Trophoblast cell (in vitro differentiated cells and primary cell): ENCODE measurements around the gene DENND1B.

Experiments used
- DNase-seq, 2 donors: peaks; one replicate each; pipeline ENCODE4 v3.0.0-alpha.2; 2016
- H2AFZ ChIP-seq: 2 replicates; pipeline ENCODE4 v1.6.1; 2013; ENCODE audit warnings: low read length, moderate library complexity, mild to moderate bottlenecking; ENCODE audit not compliant: insufficient read depth, poor library complexity
- H2AK5ac ChIP-seq: 2 replicates; pipeline ENCODE4 v1.6.1; 2013; ENCODE audit warnings: mild to moderate bottlenecking, low read length
- H2BK120ac ChIP-seq: 2 replicates; pipeline ENCODE4 v1.6.1; 2013; ENCODE audit warnings: low read length, mild to moderate bottlenecking, moderate library complexity; ENCODE audit not compliant: insufficient read depth, poor library complexity
- H2BK12ac ChIP-seq: 2 replicates; pipeline ENCODE4 v1.6.1; 2013; ENCODE audit warnings: mild to moderate bottlenecking, low read length, moderate library complexity
- H2BK5ac ChIP-seq: 2 replicates; pipeline ENCODE4 v1.6.1; 2013; ENCODE audit warnings: low read length, low read depth, moderate library complexity, mild to moderate bottlenecking; ENCODE audit not compliant: poor library complexity
- H3K14ac ChIP-seq: 2 replicates; pipeline ENCODE4 v1.6.1; 2013; ENCODE audit warnings: mild to moderate bottlenecking, low read length
- H3K18ac ChIP-seq: 2 replicates; pipeline ENCODE4 v1.6.1; 2013; ENCODE audit warnings: mild to moderate bottlenecking, low read length
- H3K23ac ChIP-seq: 2 replicates; pipeline ENCODE4 v1.6.1; 2013; ENCODE audit warnings: low read length
- H3K27ac ChIP-seq: 2 replicates; pipeline ENCODE4 v1.5.1; 2013; ENCODE audit warnings: low read depth, mild to moderate bottlenecking, inconsistent platforms, low read length, moderate library complexity
- H3K27me3 ChIP-seq: 2 replicates; pipeline ENCODE4 v1.6.1; 2013; ENCODE audit warnings: inconsistent platforms, mild to moderate bottlenecking, low read length, moderate library complexity; ENCODE audit not compliant: insufficient read depth
- H3K36me3 ChIP-seq, 2 experiments: 1 replicate in 1 of 2; 2 replicates in 1 of 2; pipeline ENCODE4 v1.6.1; 2013; ENCODE audit warnings: low read length in 2 of 2, mild to moderate bottlenecking in 2 of 2, moderate library complexity in 1 of 2; ENCODE audit not compliant: insufficient read depth in 2 of 2, control insufficient read depth in 1 of 2
- H3K4ac ChIP-seq: 2 replicates; pipeline ENCODE4 v1.6.1; 2013; ENCODE audit warnings: low read depth, mild to moderate bottlenecking, low read length, moderate library complexity
- H3K4me1 ChIP-seq, 2 experiments: 1 replicate in 1 of 2; 2 replicates in 1 of 2; pipeline ENCODE4 v1.6.1; 2013; ENCODE audit warnings: low read length in 2 of 2, mild to moderate bottlenecking in 2 of 2, moderate library complexity in 1 of 2; ENCODE audit not compliant: insufficient read depth in 2 of 2, control insufficient read depth in 1 of 2
- H3K4me2 ChIP-seq: 2 replicates; pipeline ENCODE4 v1.6.1; 2013; ENCODE audit warnings: inconsistent platforms, mild to moderate bottlenecking, low read length, moderate library complexity
- H3K4me3 ChIP-seq: 2 replicates; pipeline ENCODE4 v1.5.1; 2013; ENCODE audit warnings: mild to moderate bottlenecking, low read depth, low read length, inconsistent platforms
- H3K79me1 ChIP-seq: one replicate; pipeline ENCODE4 v1.6.1; 2013; ENCODE audit warnings: low read length
- H3K79me2 ChIP-seq: 2 replicates; pipeline ENCODE4 v1.6.1; 2013; ENCODE audit warnings: low read length, mild to moderate bottlenecking; ENCODE audit not compliant: control insufficient read depth, insufficient read depth, poor library complexity
- H3K9ac ChIP-seq: 2 replicates; pipeline ENCODE4 v1.6.1; 2013; ENCODE audit warnings: mild to moderate bottlenecking, low read length
- H3K9me3 ChIP-seq: 2 replicates; pipeline ENCODE4 v1.6.1; 2013; ENCODE audit warnings: low read depth, mild to moderate bottlenecking, control low read depth, inconsistent platforms, low read length; ENCODE audit not compliant: insufficient read depth
- H4K12ac ChIP-seq: 2 replicates; pipeline ENCODE4 v1.6.1; 2013; ENCODE audit warnings: low read depth, mild to moderate bottlenecking, low read length, moderate library complexity
- H4K8ac ChIP-seq: 2 replicates; pipeline ENCODE4 v1.6.1; 2013; ENCODE audit warnings: low read depth, mild to moderate bottlenecking, low read length, moderate library complexity
- H4K91ac ChIP-seq: one replicate; pipeline ENCODE4 v1.6.1; 2013; ENCODE audit warnings: low read depth, mild to moderate bottlenecking, low read length, moderate library complexity
- WGBS: extraction: QIAGEN DNeasy Blood & Tissue Kit; methylation state at CpG from one replicate; pipeline ENCODE4 v1.1.7; 2013; ENCODE audit warnings: missing lambda C conversion rate; ENCODE audit not compliant: insufficient read length, insufficient coverage; ENCODE audit errors: extremely low coverage; 5-methylcytosine and 5-hydroxymethylcytosine counted together

The DENND1B gene

DNA sequence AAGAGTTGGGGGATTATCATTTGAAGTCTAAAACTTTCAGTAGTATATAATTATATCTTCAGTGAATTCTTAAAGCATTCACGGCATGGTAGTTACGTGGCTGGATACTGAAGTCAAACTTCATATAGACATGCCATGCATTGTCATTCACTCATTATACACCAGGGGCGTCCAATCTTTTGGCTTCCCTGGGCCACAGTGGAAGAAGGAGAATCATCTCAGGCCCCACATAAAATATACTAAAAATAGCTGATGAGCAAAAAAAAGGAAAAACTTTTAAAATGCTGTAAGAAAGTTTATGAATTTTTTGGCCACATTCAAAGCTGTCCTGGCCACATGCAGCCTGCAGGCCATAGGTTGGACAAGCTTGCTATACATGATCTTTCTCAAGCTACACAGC is 43.8 kb downstream of the DENND1B start:
- no peak overlapping the region for H3K4me2 ChIP-seq
- H3K14ac ChIP-seq: no peak overlapping the region
- no peak overlapping the region for H4K12ac ChIP-seq
- H3K9me3 ChIP-seq: peaks cover 1% of the 10 kb centered on the region
- no peak overlapping the region for H4K8ac ChIP-seq
- H3K18ac ChIP-seq: no peak overlapping the region
- no CpG with 5 or more reads among the region's 3 CpGs for WGBS
- no peaks in the 10 kb centered on the region for H3K79me1 ChIP-seq
- H2AFZ ChIP-seq: no peak overlapping the region
- no peak overlapping the region for H3K9ac ChIP-seq
- H3K27ac ChIP-seq: no peak overlapping the region
- no peaks in the 10 kb centered on the region for H3K27me3 ChIP-seq
- no peak overlapping the region for H3K23ac ChIP-seq
- no peak overlapping the region for H2AK5ac ChIP-seq
- H3K79me2 ChIP-seq: no peaks in the 10 kb centered on the region
- H3K4me3 ChIP-seq: no peak overlapping the region
- H2BK120ac ChIP-seq: no peak overlapping the region
- no peak overlapping the region for H3K4ac ChIP-seq
- H2BK12ac ChIP-seq: no peak overlapping the region
- DNase-seq: peak in 1 of 2 donors; percentile 48
- H4K91ac ChIP-seq: no peak overlapping the region
- no peaks in the 10 kb centered on the region for H3K4me1 ChIP-seq
- H2BK5ac ChIP-seq: no peak overlapping the region
- no peaks in the 10 kb centered on the region for H3K36me3 ChIP-seq

DNA sequence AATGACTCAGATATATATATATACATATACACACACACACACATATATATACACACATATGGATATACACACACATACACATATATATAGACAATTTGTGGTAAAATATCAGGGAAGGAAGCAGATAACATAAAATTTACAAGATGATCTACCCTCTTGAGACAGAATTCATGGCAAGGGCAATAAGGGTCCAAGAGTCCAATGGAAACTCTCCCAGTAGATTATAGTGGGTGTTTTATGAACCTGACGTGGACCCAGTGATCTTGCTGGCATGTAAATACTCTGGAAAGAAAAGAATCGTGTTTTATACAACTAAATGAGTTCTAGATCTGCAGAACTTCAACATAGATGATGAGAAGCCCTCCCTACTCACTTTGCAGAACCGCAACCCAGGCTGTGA is 49.3 kb downstream of the DENND1B start:
- H3K79me1 ChIP-seq: no peaks in the 10 kb centered on the region
- H3K18ac ChIP-seq: no peak overlapping the region
- no peak overlapping the region for H3K9ac ChIP-seq
- no peaks in the 10 kb centered on the region for H3K9me3 ChIP-seq
- no peak overlapping the region for H3K14ac ChIP-seq
- H2BK5ac ChIP-seq: no peak overlapping the region
- no peak overlapping the region for H4K8ac ChIP-seq
- no peaks in the 10 kb centered on the region for H3K27me3 ChIP-seq
- H3K4ac ChIP-seq: no peak overlapping the region
- H3K79me2 ChIP-seq: no peaks in the 10 kb centered on the region
- no peak overlapping the region for H2AFZ ChIP-seq
- H2BK120ac ChIP-seq: no peak overlapping the region
- no peak overlapping the region for H2AK5ac ChIP-seq
- DNase-seq: no peak
- no peaks in the 10 kb centered on the region for H3K36me3 ChIP-seq
- H3K4me1 ChIP-seq: no peaks in the 10 kb centered on the region
- no peak overlapping the region for H4K91ac ChIP-seq
- no peak overlapping the region for H3K23ac ChIP-seq
- H3K27ac ChIP-seq: no peak overlapping the region
- WGBS: no CpG with 5 or more reads among the region's 3 CpGs
- H4K12ac ChIP-seq: no peak overlapping the region
- H3K4me3 ChIP-seq: no peak overlapping the region
- no peak overlapping the region for H2BK12ac ChIP-seq
- H3K4me2 ChIP-seq: no peak overlapping the region

DNA sequence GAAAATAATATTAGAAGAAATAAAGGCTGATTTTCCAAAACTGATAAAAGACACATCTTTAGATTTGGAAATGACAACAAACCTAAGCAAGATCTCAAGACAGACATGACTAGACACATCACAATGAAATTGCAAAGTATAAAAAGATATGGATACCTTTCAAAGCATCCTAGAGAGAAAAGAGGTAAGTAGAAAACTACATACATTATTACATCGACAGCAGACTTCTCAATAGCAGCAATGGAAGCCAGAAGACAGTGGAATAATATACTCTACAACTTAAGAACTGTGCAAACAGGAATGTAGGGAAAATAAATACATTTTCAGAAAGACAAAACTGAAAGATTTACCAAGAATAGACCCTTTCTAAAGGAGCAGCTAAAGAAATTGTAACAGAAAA is 50.2 kb downstream of the DENND1B start:
- H2BK120ac ChIP-seq: no peak overlapping the region
- no peak overlapping the region for H3K4ac ChIP-seq
- H2BK5ac ChIP-seq: no peak overlapping the region
- H2BK12ac ChIP-seq: no peak overlapping the region
- H3K27ac ChIP-seq: no peak overlapping the region
- no peaks in the 10 kb centered on the region for H3K79me2 ChIP-seq
- no peak overlapping the region for H3K14ac ChIP-seq
- no peak overlapping the region for H3K23ac ChIP-seq
- no peak overlapping the region for H3K18ac ChIP-seq
- no peaks in the 10 kb centered on the region for H3K27me3 ChIP-seq
- H2AFZ ChIP-seq: no peak overlapping the region
- DNase-seq: peak in 1 of 2 donors; percentile 10
- no peaks in the 10 kb centered on the region for H3K79me1 ChIP-seq
- no peak overlapping the region for H4K8ac ChIP-seq
- H3K4me1 ChIP-seq: no peaks in the 10 kb centered on the region
- no peak overlapping the region for H2AK5ac ChIP-seq
- no peaks in the 10 kb centered on the region for H3K36me3 ChIP-seq
- H3K4me3 ChIP-seq: no peak overlapping the region
- no peaks in the 10 kb centered on the region for H3K9me3 ChIP-seq
- no peak overlapping the region for H4K12ac ChIP-seq
- no CpG with 5 or more reads among the region's 1 CpG for WGBS
- no peak overlapping the region for H3K4me2 ChIP-seq
- H4K91ac ChIP-seq: no peak overlapping the region
- no peak overlapping the region for H3K9ac ChIP-seq

DNA sequence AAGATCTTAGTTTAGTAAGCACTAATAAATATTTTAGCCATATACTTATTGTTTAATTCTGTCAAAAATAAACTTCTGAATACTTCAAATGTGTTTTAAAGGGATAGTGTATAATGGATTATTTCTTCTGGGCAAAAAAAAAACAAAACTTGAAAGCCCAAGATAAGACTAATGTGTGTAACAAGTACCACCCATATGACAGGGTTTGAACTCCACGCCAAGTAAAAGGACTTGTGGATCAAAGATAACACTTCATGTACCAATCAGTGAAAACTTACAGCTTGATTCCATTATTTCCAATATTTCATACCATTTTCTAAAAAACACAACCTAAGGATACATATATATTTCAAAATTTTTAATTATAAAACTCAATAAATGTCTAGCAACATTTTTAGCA is 59.5 kb downstream of the DENND1B start:
- H2BK12ac ChIP-seq: no peak overlapping the region
- H3K9ac ChIP-seq: no peak overlapping the region
- H2BK5ac ChIP-seq: no peak overlapping the region
- no peak for DNase-seq
- no peak overlapping the region for H4K8ac ChIP-seq
- no peaks in the 10 kb centered on the region for H3K9me3 ChIP-seq
- no peaks in the 10 kb centered on the region for H3K79me1 ChIP-seq
- no peak overlapping the region for H4K12ac ChIP-seq
- H3K14ac ChIP-seq: no peak overlapping the region
- no peak overlapping the region for H2AFZ ChIP-seq
- H3K4me2 ChIP-seq: no peak overlapping the region
- H3K4ac ChIP-seq: no peak overlapping the region
- no peak overlapping the region for H3K18ac ChIP-seq
- H3K36me3 ChIP-seq: no peaks in the 10 kb centered on the region
- no peaks in the 10 kb centered on the region for H3K4me1 ChIP-seq
- H2AK5ac ChIP-seq: no peak overlapping the region
- H3K4me3 ChIP-seq: no peak overlapping the region
- H3K23ac ChIP-seq: no peak overlapping the region
- H2BK120ac ChIP-seq: no peak overlapping the region
- H3K79me2 ChIP-seq: no peaks in the 10 kb centered on the region
- H3K27me3 ChIP-seq: no peaks in the 10 kb centered on the region
- no peak overlapping the region for H4K91ac ChIP-seq
- no CpG with 5 or more reads among the region's 1 CpG for WGBS
- H3K27ac ChIP-seq: no peak overlapping the region
